Caco-2 (cell line): ENCODE data around the gene GPSM1. TPM values are rescaled to one million over a fixed set of nuclear protein-coding genes. Genes with fewer than 3 reads are reported as not detected.

Source experiments
- BruUV-seq: library from RNA; stranded (reverse); fragments of 400-500 nt; replicated peaks from 2 replicates; lab custom pipeline; 2021; lab: Mats Ljungman, UMichigan
- CTCF ChIA-PET: fragments of 300-600 bp; sonication (Branson Sonifier 250); formaldehyde crosslinking; loops from one replicate; lab custom pipeline; 2022; ENCODE audit warnings: antibody characterized with exemption; lab: Charles Lee
- POLR2A ChIA-PET: fragments of 300-600 bp; sonication (Branson Sonifier 250); formaldehyde crosslinking; loops from one replicate; lab custom pipeline; 2022; ENCODE audit warnings: antibody characterized with exemption; lab: Charles Lee
- DNase-seq, 2 experiments: peaks; one replicate each; pipeline versions ENCODE4 v3.0.0 to v3.0.0-alpha.2; 2020 to 2022
- H3K27me3 ChIP-seq: replicated peaks from 2 replicates; pipeline ENCODE4 v1.6.0; 2011; ENCODE audit warnings: low read length; ENCODE audit not compliant: control insufficient read depth, insufficient read depth
- H3K36me3 ChIP-seq: 2 replicates; pipeline ENCODE4 v1.5.1; 2011; ENCODE audit warnings: low read length; ENCODE audit not compliant: control insufficient read depth, insufficient read depth
- H3K4me1 ChIP-seq: fragments of 250-450 bp; sonication (Bioruptor Pico); 2 replicates; pipeline ENCODE4 v1.5.1; 2020; ENCODE audit warnings: mild to moderate bottlenecking
- H3K4me3 ChIP-seq: 2 replicates; pipeline ENCODE4 v1.5.1; 2011; ENCODE audit warnings: low read depth, mild to moderate bottlenecking, control low read depth, low read length
- H3K9me3 ChIP-seq: fragments of 250-450 bp; sonication (Bioruptor Pico); 2 replicates; pipeline ENCODE4 v1.5.1; 2020; ENCODE audit warnings: mild to moderate bottlenecking, moderate library complexity
- H3K27ac Mint-ChIP-seq: one replicate; pipeline ENCODE4 v1.8.0; 2022; ENCODE audit warnings: mixed read lengths; ENCODE audit not compliant: unreplicated experiment
- H3K27me3 Mint-ChIP-seq: one replicate; pipeline ENCODE4 v1.8.0; 2022; ENCODE audit warnings: mixed read lengths; ENCODE audit not compliant: insufficient read depth, unreplicated experiment
- H3K36me3 Mint-ChIP-seq: one replicate; pipeline ENCODE4 v1.8.0; 2022; ENCODE audit warnings: mild to moderate bottlenecking, mixed read lengths; ENCODE audit not compliant: insufficient read depth, unreplicated experiment
- H3K4me1 Mint-ChIP-seq: one replicate; pipeline ENCODE4 v1.8.0; 2022; ENCODE audit warnings: low read depth, mixed read lengths; ENCODE audit not compliant: unreplicated experiment
- H3K4me3 Mint-ChIP-seq: one replicate; pipeline ENCODE4 v1.8.0; 2022; ENCODE audit warnings: mild to moderate bottlenecking, moderate library complexity, mixed read lengths; ENCODE audit not compliant: unreplicated experiment
- H3K9me3 Mint-ChIP-seq: one replicate; pipeline ENCODE4 v1.8.0; 2022; ENCODE audit warnings: mixed read lengths; ENCODE audit not compliant: unreplicated experiment
- intact Hi-C: fragments of 100-400 bp; cut with micrococcal nuclease; formaldehyde crosslinking; loops from one replicate; pipeline ENCODE4 v1.10.0; 2022; ENCODE audit not compliant: unreplicated experiment
- total RNA-seq: library from RNA; stranded (reverse); gene quantifications from 2 replicates; pipeline ENCODE4 v1.2.3, GENCODE V29; 2022
- TF ChIP-seq, protein P1 (sequence below), 2 experiments: fragments of 200-600 bp in 1 of 2; IDR thresholded peaks; 1 replicate in 1 of 2; 2 replicates in 1 of 2; pipeline versions ENCODE4 v1.5.1 to v1.8.0; 2011 to 2022; ENCODE audit warnings: antibody characterized with exemption in 1 of 2, control low read depth in 1 of 2, inconsistent platforms in 1 of 2, low read depth in 1 of 2, low read length in 1 of 2, mild to moderate bottlenecking in 1 of 2, moderate library complexity in 1 of 2; ENCODE audit not compliant: insufficient read depth in 1 of 2, severe bottlenecking in 1 of 2, unreplicated experiment in 1 of 2

The GPSM1 gene
- total RNA-seq, 1 experiment from 2014 or later: 25.7 TPM

DNA sequence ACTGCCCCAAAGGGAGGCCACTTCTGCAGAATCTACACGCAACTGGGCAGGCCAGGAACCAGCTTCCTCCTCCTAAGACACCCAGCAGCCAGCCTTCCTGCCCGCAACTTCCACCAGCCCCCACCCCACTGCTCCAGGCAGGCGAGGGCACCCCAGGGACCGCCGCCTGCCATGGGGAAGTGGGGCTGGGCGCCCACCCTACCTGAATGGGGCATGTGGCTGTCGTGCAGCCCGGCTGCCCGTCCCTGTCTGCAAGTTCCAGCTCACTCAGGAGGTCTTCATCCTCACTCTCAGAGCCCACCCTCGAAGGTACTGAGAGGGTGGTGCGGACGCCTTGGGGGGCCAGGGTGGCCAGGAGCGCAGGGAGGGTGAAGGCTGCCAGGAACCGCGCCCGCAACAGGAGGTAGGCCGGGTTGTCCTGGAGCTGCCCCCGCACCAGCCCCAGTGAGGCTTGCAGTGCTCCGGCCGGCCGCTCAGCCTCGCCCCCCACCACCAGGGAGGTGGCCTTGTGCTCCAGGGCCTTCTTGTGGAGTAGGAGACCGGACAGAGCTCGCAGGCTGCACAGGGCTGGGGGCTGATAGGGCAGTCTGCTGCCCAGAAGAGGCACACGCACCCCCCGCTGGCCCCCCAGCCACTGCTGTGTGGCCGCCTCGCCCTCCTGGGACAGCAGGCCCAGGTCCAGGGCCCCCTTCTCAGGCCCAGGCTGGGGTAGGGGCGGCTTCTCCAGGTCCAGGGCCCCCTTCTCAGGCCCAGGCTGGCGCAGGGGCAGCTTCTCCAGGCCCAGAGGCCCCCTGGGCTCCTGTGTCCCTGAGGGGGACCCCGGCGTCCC lies 50.2 kb downstream of the GPSM1 start:
- H3K9me3 ChIP-seq: no peaks in the 10 kb centered on the region
- H3K36me3 Mint-ChIP-seq: peaks cover 34% of the 10 kb centered on the region
- H3K36me3 ChIP-seq: peaks cover 1% of the 10 kb centered on the region; the same call in 1 of the 2 replicates
- no peak overlapping the region for H3K27ac Mint-ChIP-seq
- intact Hi-C loops: no loop called here
- peaks cover 14% of the 10 kb centered on the region for H3K4me1 ChIP-seq
- no peak overlapping the region for H3K4me3 ChIP-seq
- H3K4me1 Mint-ChIP-seq: peaks cover 6% of the 10 kb centered on the region
- no peaks in the 10 kb centered on the region for H3K9me3 Mint-ChIP-seq
- TF ChIP-seq, protein P1, sequence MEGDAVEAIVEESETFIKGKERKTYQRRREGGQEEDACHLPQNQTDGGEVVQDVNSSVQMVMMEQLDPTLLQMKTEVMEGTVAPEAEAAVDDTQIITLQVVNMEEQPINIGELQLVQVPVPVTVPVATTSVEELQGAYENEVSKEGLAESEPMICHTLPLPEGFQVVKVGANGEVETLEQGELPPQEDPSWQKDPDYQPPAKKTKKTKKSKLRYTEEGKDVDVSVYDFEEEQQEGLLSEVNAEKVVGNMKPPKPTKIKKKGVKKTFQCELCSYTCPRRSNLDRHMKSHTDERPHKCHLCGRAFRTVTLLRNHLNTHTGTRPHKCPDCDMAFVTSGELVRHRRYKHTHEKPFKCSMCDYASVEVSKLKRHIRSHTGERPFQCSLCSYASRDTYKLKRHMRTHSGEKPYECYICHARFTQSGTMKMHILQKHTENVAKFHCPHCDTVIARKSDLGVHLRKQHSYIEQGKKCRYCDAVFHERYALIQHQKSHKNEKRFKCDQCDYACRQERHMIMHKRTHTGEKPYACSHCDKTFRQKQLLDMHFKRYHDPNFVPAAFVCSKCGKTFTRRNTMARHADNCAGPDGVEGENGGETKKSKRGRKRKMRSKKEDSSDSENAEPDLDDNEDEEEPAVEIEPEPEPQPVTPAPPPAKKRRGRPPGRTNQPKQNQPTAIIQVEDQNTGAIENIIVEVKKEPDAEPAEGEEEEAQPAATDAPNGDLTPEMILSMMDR (IDR thresholded peaks at IDR 0.05; ENCODE audit: insufficient read depth in 1 of 2, low read depth in 1 of 2, low read length in 1 of 2, severe bottlenecking in 1 of 2, unreplicated experiment in 1 of 2): no peak
- CTCF ChIA-PET: no interaction called here
- H3K27me3 ChIP-seq: no peaks in the 10 kb centered on the region
- no peak for DNase-seq
- H3K4me3 Mint-ChIP-seq: no peak overlapping the region
- BruUV-seq: no TSS peak
- no peaks in the 10 kb centered on the region for H3K27me3 Mint-ChIP-seq
- POLR2A ChIA-PET: no interaction called here

DNA sequence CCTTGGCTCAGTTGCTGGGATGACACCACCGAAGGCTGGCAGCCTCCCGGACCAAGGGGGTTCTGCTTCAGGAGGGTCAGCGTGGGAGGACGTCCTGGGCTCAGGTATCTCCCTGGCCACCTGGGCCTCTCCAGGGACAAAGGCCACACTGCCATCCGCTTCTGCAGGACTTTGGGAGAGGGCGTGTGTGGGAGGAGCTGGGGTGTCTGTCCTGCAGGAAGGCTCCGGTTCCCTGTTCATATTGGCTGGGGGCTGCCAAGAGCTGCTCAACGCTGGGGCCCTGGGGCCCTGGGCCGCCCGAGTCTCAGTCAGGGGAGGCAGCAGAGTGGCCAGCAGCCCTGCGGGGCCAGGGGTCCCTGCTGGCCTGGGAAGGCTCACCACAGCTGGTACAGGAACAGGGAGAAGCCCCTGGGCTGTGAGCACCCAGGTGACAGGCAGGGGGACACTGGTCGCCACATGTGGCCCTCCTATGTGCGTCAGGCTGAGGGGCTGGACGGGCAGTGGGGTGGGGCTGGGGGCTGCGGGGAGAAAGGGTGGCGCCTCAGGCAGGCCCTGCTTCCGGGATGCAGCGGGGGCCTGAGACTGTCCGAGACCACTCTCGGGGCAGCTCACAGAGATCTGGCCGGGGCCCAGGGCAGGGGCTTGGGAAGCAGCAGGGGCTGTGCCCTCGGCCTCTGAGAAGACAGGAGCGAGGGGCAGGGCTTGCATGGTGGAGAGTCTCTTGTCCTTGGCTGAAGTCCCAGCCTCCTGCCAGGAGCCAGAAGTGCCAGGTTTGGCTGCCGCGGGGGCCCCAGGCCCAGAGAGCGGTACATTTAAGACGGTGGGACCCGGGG lies 51.0 kb downstream of the GPSM1 start:
- H3K36me3 ChIP-seq: peaks cover 1% of the 10 kb centered on the region; the same call in 1 of the 2 replicates
- Mint-ChIP-seq H3K4me3 (no peak overlapping the region), H3K27me3 (no peaks in the 10 kb centered on the region), H3K4me1 (no peaks in the 10 kb centered on the region), H3K36me3 (peaks cover 28% of the 10 kb centered on the region), H3K9me3 (no peaks in the 10 kb centered on the region), H3K27ac (no peak overlapping the region)
- no peak overlapping the region for H3K4me3 ChIP-seq
- ChIA-PET POLR2A (no interaction called here), CTCF (no interaction called here)
- intact Hi-C loops: no loop called here
- TF ChIP-seq, protein P1 (IDR thresholded peaks at IDR 0.05; ENCODE audit: insufficient read depth in 1 of 2, low read depth in 1 of 2, low read length in 1 of 2, severe bottlenecking in 1 of 2, unreplicated experiment in 1 of 2): no peak
- BruUV-seq: no TSS peak
- H3K4me1 ChIP-seq: peaks cover 5% of the 10 kb centered on the region
- DNase-seq: no peak
- H3K9me3 ChIP-seq: no peaks in the 10 kb centered on the region
- H3K27me3 ChIP-seq: no peaks in the 10 kb centered on the region

DNA sequence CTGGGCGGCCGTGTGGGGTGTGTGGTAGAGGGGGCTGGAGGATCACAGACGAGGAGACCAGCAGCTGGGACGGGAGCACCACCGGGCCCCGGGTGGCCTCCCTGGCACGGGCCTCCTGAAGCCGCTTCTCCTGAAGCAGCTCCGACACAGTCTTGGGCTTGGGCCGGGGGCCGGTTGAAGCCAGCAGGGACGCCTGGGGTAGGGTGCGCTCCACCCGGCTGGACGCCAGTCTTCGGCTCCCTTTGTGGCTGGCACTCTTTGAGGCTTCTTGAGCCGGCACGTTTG lies 51.6 kb downstream of the GPSM1 start:
- Histone ChIP-seq H3K27me3 (no peaks in the 10 kb centered on the region), H3K4me1 (no peaks in the 10 kb centered on the region), H3K36me3 (peaks cover 1% of the 10 kb centered on the region; the same call in 1 of the 2 replicates), H3K9me3 (no peaks in the 10 kb centered on the region), H3K4me3 (no peak overlapping the region)
- Mint-ChIP-seq H3K4me1 (no peaks in the 10 kb centered on the region), H3K27me3 (no peaks in the 10 kb centered on the region), H3K4me3 (no peak overlapping the region), H3K36me3 (peaks cover 28% of the 10 kb centered on the region), H3K27ac (no peak overlapping the region), H3K9me3 (no peaks in the 10 kb centered on the region)
- TF ChIP-seq, protein P1 (IDR thresholded peaks at IDR 0.05; ENCODE audit: insufficient read depth in 1 of 2, low read depth in 1 of 2, low read length in 1 of 2, severe bottlenecking in 1 of 2, unreplicated experiment in 1 of 2): no peak
- ChIA-PET POLR2A (no interaction called here), CTCF (no interaction called here)
- DNase-seq: no peak
- intact Hi-C loops: no loop called here
- BruUV-seq: no TSS peak
